Smooth muscle cell (in vitro differentiated cells): Measurements from ENCODE around the gene UBE2Z. TPM values are rescaled to one million over a fixed set of nuclear protein-coding genes. Genes with fewer than 3 reads are reported as not detected.
A peak's percentile ranks its signal among the peaks of the same experiment; 100 is the strongest.

Experiments used
- DNase-seq: peaks from one replicate; lab custom pipeline; 2025; ENCODE audit not compliant: unreplicated experiment; lab: John Stamatoyannopoulos, UW
- H2AFZ ChIP-seq: fragments of 200-600 bp; sonication (generic); 2 replicates; pipeline ENCODE4 v1.6.0; 2016; ENCODE audit warnings: antibody characterized with exemption, low read depth, mild to moderate bottlenecking
- H3F3A ChIP-seq: fragments of 200-600 bp; sonication (generic); 2 replicates; pipeline ENCODE4 v1.6.0; 2017; ENCODE audit warnings: antibody characterized with exemption, low read depth
- H3K27ac ChIP-seq: fragments of 200-600 bp; sonication (generic); 2 replicates; pipeline ENCODE4 v1.5.1; 2016; ENCODE audit warnings: low read depth, mild to moderate bottlenecking
- H3K27me3 ChIP-seq: fragments of 200-600 bp; sonication (generic); 2 replicates; pipeline ENCODE4 v1.6.1; 2016; ENCODE audit warnings: low read depth, mild to moderate bottlenecking
- H3K36me3 ChIP-seq: fragments of 200-600 bp; sonication (generic); 2 replicates; pipeline ENCODE4 v1.5.1; 2016; ENCODE audit warnings: low read depth
- H3K4me1 ChIP-seq: fragments of 200-600 bp; sonication (generic); 2 replicates; pipeline ENCODE4 v1.5.1; 2016; ENCODE audit warnings: low read depth
- H3K4me2 ChIP-seq: fragments of 200-600 bp; sonication (generic); 2 replicates; pipeline ENCODE4 v1.6.0; 2016; ENCODE audit warnings: mild to moderate bottlenecking
- H3K4me3 ChIP-seq: fragments of 200-600 bp; sonication (generic); 2 replicates; pipeline ENCODE4 v1.5.1; 2016; ENCODE audit warnings: mild to moderate bottlenecking
- H3K79me2 ChIP-seq: fragments of 200-600 bp; sonication (generic); 2 replicates; pipeline ENCODE4 v1.6.0; 2016; ENCODE audit warnings: low read depth, mild to moderate bottlenecking
- H3K9ac ChIP-seq: fragments of 200-600 bp; sonication (generic); 2 replicates; pipeline ENCODE4 v1.6.0; 2016; ENCODE audit warnings: low read depth
- H3K9me3 ChIP-seq: fragments of 200-600 bp; sonication (generic); replicated peaks from 2 replicates; pipeline ENCODE4 v1.5.1; 2016; ENCODE audit warnings: low read depth
- H4K20me1 ChIP-seq: fragments of 200-600 bp; sonication (generic); 2 replicates; pipeline ENCODE4 v1.6.0; 2016; ENCODE audit warnings: low read depth
- CTCF ChIP-seq: fragments of 200-600 bp; sonication (generic); IDR thresholded peaks from 2 replicates; pipeline ENCODE4 v1.5.1; 2017; ENCODE audit warnings: borderline replicate concordance, mild to moderate bottlenecking, antibody characterized with exemption; ENCODE audit not compliant: insufficient read depth, poor library complexity, severe bottlenecking
- WGBS: methylation state at CpG from one replicate; pipeline ENCODE4 v1.1.7; 2016; ENCODE audit warnings: low lambda C conversion rate; 5-methylcytosine and 5-hydroxymethylcytosine counted together
- polyA plus RNA-seq: library from polyadenylated mRNA; unstranded; fragments of >200 nt; fragmentation: Nextera tagmentation; extraction: Ambion mirVana; gene quantifications from 2 replicates; pipeline ENCODE4 v1.2.1, GENCODE V29; 2016
- total RNA-seq: library from RNA; depleted of rRNA; stranded (reverse); fragments of >200 nt; gene quantifications from 2 replicates; pipeline ENCODE4 v1.2.3, GENCODE V29; 2014

Gene UBE2Z
- total and polyA plus RNA-seq, 2 experiments from 2014 or later = 67.5 to 73.2 TPM

GRCh38 chr17:48905987-48906515, 2.2 kb upstream of the UBE2Z start:
- Histone ChIP-seq H3K27me3 (no peaks in the 10 kb centered on the region), H4K20me1 (peaks cover 21% of the 10 kb centered on the region), H3K79me2 (peaks cover 41% of the 10 kb centered on the region), H3K9ac (no peak overlapping the region), H3F3A (peaks cover 3% of the 10 kb centered on the region), H3K4me3 (no peak overlapping the region), H3K4me1 (peaks cover 11% of the 10 kb centered on the region), H3K9me3 (no peaks in the 10 kb centered on the region), H2AFZ (no peak overlapping the region), H3K4me2 (no peak overlapping the region), H3K27ac (no peak overlapping the region), H3K36me3 (no peaks in the 10 kb centered on the region)
- TF ChIP-seq CTCF = no peak
- WGBS = 83% methylated on average over 9 of the region's 9 CpGs
- DNase-seq = no peak

- no peaks in the 10 kb centered on the region for H3K9me3 ChIP-seq
- H3K79me2 ChIP-seq = peaks cover 57% of the 10 kb centered on the region
- H3K36me3 ChIP-seq = no peaks in the 10 kb centered on the region
- H3K27me3 ChIP-seq = no peaks in the 10 kb centered on the region
- no peak for DNase-seq
- peak overlapping the region; percentile 94 for H3K4me3 ChIP-seq
- H3K27ac ChIP-seq = peak overlapping the region; percentile 94
- peak overlapping the region; percentile 97 for H3K4me2 ChIP-seq
- H3K4me1 ChIP-seq = peaks cover 11% of the 10 kb centered on the region
- peak overlapping the region; percentile 92 for H3K9ac ChIP-seq
- no peak for TF ChIP-seq CTCF
- H4K20me1 ChIP-seq = peaks cover 37% of the 10 kb centered on the region
- H3F3A ChIP-seq = peaks cover 3% of the 10 kb centered on the region
- H2AFZ ChIP-seq = peak overlapping the region; percentile 44
- 45% methylated on average over 2 of the region's 2 CpGs for whole genome bisulfite sequencing
These were observed 527 bp upstream of the UBE2Z start for GRCh38 chr17:48907713-48908046.

- peaks cover 3% of the 10 kb centered on the region for H3F3A ChIP-seq
- peaks cover 11% of the 10 kb centered on the region for H3K4me1 ChIP-seq
- H3K27me3 ChIP-seq = no peaks in the 10 kb centered on the region
- peaks cover 70% of the 10 kb centered on the region for H3K79me2 ChIP-seq
- H3K36me3 ChIP-seq = peaks cover 2% of the 10 kb centered on the region
- 3% methylated on average over 18 of the region's 36 CpGs for WGBS
- no peak overlapping the region for H2AFZ ChIP-seq
- H3K4me3 ChIP-seq = peak overlapping the region; percentile 94
- no peaks in the 10 kb centered on the region for H3K9me3 ChIP-seq
- peak overlapping the region; percentile 97 for H3K4me2 ChIP-seq
- peaks cover 50% of the 10 kb centered on the region for H4K20me1 ChIP-seq
- H3K27ac ChIP-seq = peak overlapping the region; percentile 94
- H3K9ac ChIP-seq = peak overlapping the region; percentile 92
- TF ChIP-seq CTCF = no peak
- peak; percentile 61 for DNase-seq
These were observed 717 bp downstream of the UBE2Z start for GRCh38 chr17:48908853-48909394.

GRCh38 chr17:48909783-48910182, 1.6 kb downstream of the UBE2Z start:
- H3F3A ChIP-seq = peaks cover 7% of the 10 kb centered on the region
- TF ChIP-seq CTCF = no peak
- H3K79me2 ChIP-seq = peaks cover 78% of the 10 kb centered on the region
- H3K36me3 ChIP-seq = peaks cover 2% of the 10 kb centered on the region
- peak overlapping the region; percentile 97 for H3K4me2 ChIP-seq
- no peaks in the 10 kb centered on the region for H3K9me3 ChIP-seq
- peak overlapping the region; percentile 94 for H3K27ac ChIP-seq
- H3K9ac ChIP-seq = no peak overlapping the region
- H3K4me1 ChIP-seq = peaks cover 11% of the 10 kb centered on the region
- H4K20me1 ChIP-seq = peaks cover 58% of the 10 kb centered on the region
- peak overlapping the region; percentile 94 for H3K4me3 ChIP-seq
- 60% methylated on average over 4 of the region's 4 CpGs for WGBS
- no peaks in the 10 kb centered on the region for H3K27me3 ChIP-seq
- DNase-seq = no peak
- H2AFZ ChIP-seq = no peak overlapping the region
